ENCODE results near the gene REXO2.
A peak's percentile ranks its signal among the peaks of the same experiment; 100 is the strongest.

REXO2 gene

GRCh38 chr11:114452399-114452798, 13.1 kb downstream of the REXO2 start:
- no peak for DNase-seq (ENCODE audit: low read depth)
- no peak for TF ChIP-seq CTCF (conservative IDR thresholded peaks at IDR 0.05; ENCODE audit: low read length)

GRCh38 chr11:114463999-114464398, 24.7 kb downstream of the REXO2 start:
- no peak for DNase-seq (ENCODE audit: low read depth)
- H3K4me3 ChIP-seq (ENCODE audit: low read length): no peak overlapping the region
- TF ChIP-seq CTCF (conservative IDR thresholded peaks at IDR 0.05; ENCODE audit: low read length): no peak

More at GRCh38 chr11:114452399-114452798, 13.1 kb downstream of the REXO2 start:
- H3K4me3 ChIP-seq (ENCODE audit: low read length): no peak overlapping the region

- no peak overlapping the region for H3K4me3 ChIP-seq (ENCODE audit: low read length)
- DNase-seq (ENCODE audit: low read depth): no peak
- TF ChIP-seq CTCF (conservative IDR thresholded peaks at IDR 0.05; ENCODE audit: low read length): no peak
Measured at GRCh38 chr11:114466742-114467141, 27.5 kb downstream of the REXO2 start.

- no peak overlapping the region for H3K4me3 ChIP-seq (ENCODE audit: low read length)
- no peak for TF ChIP-seq CTCF (conservative IDR thresholded peaks at IDR 0.05; ENCODE audit: low read length)
- peak; percentile 52 for DNase-seq (ENCODE audit: low read depth)
Measured at GRCh38 chr11:114472661-114473060, 33.4 kb downstream of the REXO2 start.

- TF ChIP-seq CTCF (conservative IDR thresholded peaks at IDR 0.05; ENCODE audit: low read length): no peak
- no peak overlapping the region for H3K4me3 ChIP-seq (ENCODE audit: low read length)
- no peak for DNase-seq (ENCODE audit: low read depth)
Measured at GRCh38 chr11:114478001-114478410, 38.7 kb downstream of the REXO2 start.

- TF ChIP-seq CTCF (conservative IDR thresholded peaks at IDR 0.05; ENCODE audit: low read length): no peak
- no peak overlapping the region for H3K4me3 ChIP-seq (ENCODE audit: low read length)
- no peak for DNase-seq (ENCODE audit: low read depth)
Measured at GRCh38 chr11:114478768-114479167, 39.5 kb downstream of the REXO2 start.

GRCh38 chr11:114479331-114479730, 40.1 kb downstream of the REXO2 start:
- no peak for TF ChIP-seq CTCF (conservative IDR thresholded peaks at IDR 0.05; ENCODE audit: low read length)
- DNase-seq (ENCODE audit: low read depth): no peak
- H3K4me3 ChIP-seq (ENCODE audit: low read length): no peak overlapping the region

Measured in AG10803 (cell line).